AG04450 (cell line): ENCODE data around the gene RNF207. TPM values are rescaled to one million over a fixed set of nuclear protein-coding genes. Genes with fewer than 3 reads are reported as not detected.
A peak's percentile ranks its signal among the peaks of the same experiment; 100 is the strongest.

Source experiments
- CTCF ChIA-PET: fragments of 300-600, 350-600 bp; formaldehyde crosslinking; extraction: SDS; loops from one replicate; lab custom pipeline; 2022; ENCODE audit warnings: antibody characterized with exemption, inconsistent platforms; lab: Charles Lee
- POLR2A ChIA-PET: fragments of 350-600 bp; formaldehyde crosslinking; extraction: SDS; loops from one replicate; lab custom pipeline; 2021; ENCODE audit warnings: antibody characterized with exemption, inconsistent platforms; lab: Yijun Ruan, JAX
- DNase-seq: peaks from one replicate; pipeline ENCODE4 v3.0.0-alpha.2; 2011; ENCODE audit warnings: low read depth, low spot score
- H3K27ac ChIP-seq: one replicate; pipeline ENCODE4 v1.5.1; 2012; ENCODE audit warnings: low read depth, low read length, control low read depth
- H3K27me3 ChIP-seq: one replicate; pipeline ENCODE4 v1.6.0; 2012; ENCODE audit warnings: low read length; ENCODE audit not compliant: control insufficient read depth, insufficient read depth
- H3K4me3 ChIP-seq: 2 replicates; pipeline ENCODE4 v1.5.1; 2011; ENCODE audit warnings: mild to moderate bottlenecking, low read depth, low read length, control low read depth
- H3K9me3 ChIP-seq: 2 replicates; pipeline ENCODE4 v1.5.1; 2012; ENCODE audit warnings: low read length; ENCODE audit not compliant: control insufficient read depth, insufficient read depth
- CTCF ChIP-seq: IDR thresholded peaks from 2 replicates; pipeline ENCODE4 v1.5.1; 2011; ENCODE audit warnings: low read depth, low read length, control low read depth, inconsistent platforms
- polyA plus RNA-seq: library from polyadenylated mRNA; depleted of rRNA; stranded (reverse); fragments of >200 nt; gene quantifications from 2 replicates; pipeline ENCODE4 v1.2.3, GENCODE V29; 2011

The RNF207 gene
- polyA plus RNA-seq, 1 experiment: 7.2 TPM

GRCh38 chr1:6261615-6261995, 55.7 kb downstream of the RNF207 start:
- Histone ChIP-seq H3K27me3 (no peaks in the 10 kb centered on the region), H3K9me3 (no peaks in the 10 kb centered on the region; the same call in 1 of the 2 replicates), H3K4me3 (peak overlapping the region; percentile 49), H3K27ac (no peak overlapping the region)
- CTCF ChIA-PET: interaction anchor here (1.0 kb wide), 1 partner anchor 15 kb away, joined by 3 read pairs; no protein-coding TSS in a partner anchor
- POLR2A ChIA-PET: interaction anchor here (1.4 kb wide), 1 partner anchor 13 kb away, joined by 4 read pairs; no protein-coding TSS in a partner anchor
- TF ChIP-seq CTCF: no peak
- no peak for DNase-seq

- H3K4me3 ChIP-seq: no peak overlapping the region
- POLR2A ChIA-PET: interaction anchor here (0.6 kb wide), 2 partner anchors 56 to 170 kb away, joined by 3 to 5 read pairs; no protein-coding TSS in a partner anchor
- no peaks in the 10 kb centered on the region for H3K27me3 ChIP-seq
- no peak for TF ChIP-seq CTCF
- DNase-seq: no peak
- H3K27ac ChIP-seq: no peak overlapping the region
- CTCF ChIA-PET: interaction anchor here (1.6 kb wide), 1 partner anchor 16 kb away, joined by 8 read pairs; no protein-coding TSS in a partner anchor
- H3K9me3 ChIP-seq: no peaks in the 10 kb centered on the region
These were observed 56.9 kb downstream of the RNF207 start for GRCh38 chr1:6262555-6263420.

- Histone ChIP-seq H3K27me3 (no peaks in the 10 kb centered on the region), H3K9me3 (no peaks in the 10 kb centered on the region), H3K4me3 (no peak overlapping the region), H3K27ac (no peak overlapping the region)
- CTCF ChIA-PET: no interaction called here
- no peak for TF ChIP-seq CTCF
- POLR2A ChIA-PET: no interaction called here
- DNase-seq: no peak
These were observed 57.8 kb downstream of the RNF207 start for GRCh38 chr1:6263716-6264115.

- no peak for TF ChIP-seq CTCF
- H3K9me3 ChIP-seq: no peaks in the 10 kb centered on the region
- H3K4me3 ChIP-seq: no peak overlapping the region
- H3K27me3 ChIP-seq: no peaks in the 10 kb centered on the region
- no peak overlapping the region for H3K27ac ChIP-seq
- DNase-seq: no peak
- CTCF ChIA-PET: interaction anchor here (0.7 kb wide), 1 partner anchor 20 kb away, joined by 3 read pairs; no protein-coding TSS in a partner anchor
- POLR2A ChIA-PET: no interaction called here
These were observed 59.2 kb downstream of the RNF207 start for GRCh38 chr1:6265151-6265550.

- ChIA-PET CTCF (interaction anchor here (0.5 to 1.5 kb wide), 4 partner anchors 20 to 128 kb away, joined by 3 to 4 read pairs (median 3); no protein-coding TSS in a partner anchor), POLR2A (no interaction called here)
- TF ChIP-seq CTCF: no peak
- H3K4me3 ChIP-seq: no peak overlapping the region
- H3K27me3 ChIP-seq: no peaks in the 10 kb centered on the region
- no peaks in the 10 kb centered on the region; the same call in 1 of the 2 replicates for H3K9me3 ChIP-seq
- DNase-seq: no peak
- no peak overlapping the region for H3K27ac ChIP-seq
These were observed 60.7 kb downstream of the RNF207 start for GRCh38 chr1:6266641-6267040.
